Pancreas (tissue), 10 donors: ENCODE measurements around the gene CLIC1. TPM values are rescaled to one million over a fixed set of nuclear protein-coding genes. Genes with fewer than 3 reads are reported as not detected.
A peak's percentile ranks its signal among the peaks of the same experiment; 100 is the strongest.

Experiments
- ATAC-seq, 4 donors: fragments of 200-7000 bp; cut with Tn5 transposase; one replicate each; pipeline versions ENCODE4 v1.8.0 to v1.9.1; 2020; ENCODE audit warnings: mild to moderate bottlenecking in 4 of 4, moderate library complexity in 4 of 4
- DNase-seq, 6 donors: peaks; one replicate each; pipeline ENCODE4 v3.0.0-alpha.2; 2020
- FAIRE-seq: peaks from 2 replicates; lab custom pipeline; 2012; peaks lifted over from hg19 to GRCh38; lab: Jason Lieb, UNC
- H3K27ac ChIP-seq, 4 donors: fragments of 200-600 bp; sonication (generic); 1 replicate in 3 of 4; 2 replicates in 1 of 4; pipeline versions ENCODE4 v1.5.0 to v1.8.0; 2020
- H3K27me3 ChIP-seq, 4 donors: fragments of 200-600 bp; one replicate each; pipeline ENCODE4 v1.8.0; 2021
- H3K36me3 ChIP-seq, 3 donors: fragments of 200-600 bp; sonication (generic) in 1 of 3; one replicate each; pipeline versions ENCODE4 v1.5.0 to v1.8.0; 2020 to 2021
- H3K4me1 ChIP-seq, 3 donors: fragments of 200-600 bp; one replicate each; pipeline ENCODE4 v1.8.0; 2021
- H3K4me3 ChIP-seq, 4 donors: fragments of 200-600 bp; sonication (generic) in 2 of 4; one replicate each; pipeline versions ENCODE4 v1.5.0 to v1.8.0; 2020 to 2021
- H3K9me3 ChIP-seq, 4 donors: fragments of 200-600 bp; one replicate each; pipeline ENCODE4 v1.8.0; 2021
- WGBS, 2 donors: extraction: QIAGEN DNeasy Blood & Tissue Kit; methylation state at CpG; one replicate each; pipeline ENCODE4 v1.1.7; 2013; 5-methylcytosine and 5-hydroxymethylcytosine counted together
- intact Hi-C, 3 donors: fragments of 100-400 bp; cut with DNase I; formaldehyde crosslinking; loops; one replicate each; pipeline versions ENCODE4 v1.11.1 to v1.14.2; 2022
- polyA plus RNA-seq, 2 donors: library from polyadenylated mRNA; stranded (reverse); fragments of 200-250 nt; gene quantifications; one replicate each; pipeline ENCODE4 v1.2.3, GENCODE V29; 2013
- total RNA-seq, 6 donors: library from RNA; stranded (reverse); fragmentation: NEBNext Ultra II Directional in 4 of 6; extraction: Animal tissue kit (Norgen Biotek cat#: 25700) in 4 of 6; gene quantifications; one replicate each; pipeline versions ENCODE4 v1.2.1 to v1.2.4, GENCODE V29; 2021 to 2023
- TF ChIP-seq, protein P1 (sequence below), 4 donors: fragments of 200-600 bp; sonication (generic) in 3 of 4; IDR thresholded peaks; one replicate each; pipeline versions ENCODE4 v1.5.0 to v1.8.0; 2021; ENCODE audit warnings: antibody characterized with exemption in 4 of 4
- donor health status: healthy with polysubstance abuse.
- donor health status: DM: no; HTN: no; CAD: no; lungs with moderate emphysema.
- donor health status: DM: no; HTN: no; CAD: no.
- donor health status: control.
- donor health status: control.
- donor health status: Bipolar disorder and iron deficiency.
- donor health status: DM: yes; HTN: yes; CAD: no.
- donor health status: DM: no; HTN: no; CAD: no.
- donor health status: DM: no; HTN: no; CAD: no.
- donor health status: DM: yes; HTN: yes; CAD: no.

The CLIC1 gene
- total and polyA plus RNA-seq, 8 donors, result 61.0 to 154 (median 87.6) TPM

DNA sequence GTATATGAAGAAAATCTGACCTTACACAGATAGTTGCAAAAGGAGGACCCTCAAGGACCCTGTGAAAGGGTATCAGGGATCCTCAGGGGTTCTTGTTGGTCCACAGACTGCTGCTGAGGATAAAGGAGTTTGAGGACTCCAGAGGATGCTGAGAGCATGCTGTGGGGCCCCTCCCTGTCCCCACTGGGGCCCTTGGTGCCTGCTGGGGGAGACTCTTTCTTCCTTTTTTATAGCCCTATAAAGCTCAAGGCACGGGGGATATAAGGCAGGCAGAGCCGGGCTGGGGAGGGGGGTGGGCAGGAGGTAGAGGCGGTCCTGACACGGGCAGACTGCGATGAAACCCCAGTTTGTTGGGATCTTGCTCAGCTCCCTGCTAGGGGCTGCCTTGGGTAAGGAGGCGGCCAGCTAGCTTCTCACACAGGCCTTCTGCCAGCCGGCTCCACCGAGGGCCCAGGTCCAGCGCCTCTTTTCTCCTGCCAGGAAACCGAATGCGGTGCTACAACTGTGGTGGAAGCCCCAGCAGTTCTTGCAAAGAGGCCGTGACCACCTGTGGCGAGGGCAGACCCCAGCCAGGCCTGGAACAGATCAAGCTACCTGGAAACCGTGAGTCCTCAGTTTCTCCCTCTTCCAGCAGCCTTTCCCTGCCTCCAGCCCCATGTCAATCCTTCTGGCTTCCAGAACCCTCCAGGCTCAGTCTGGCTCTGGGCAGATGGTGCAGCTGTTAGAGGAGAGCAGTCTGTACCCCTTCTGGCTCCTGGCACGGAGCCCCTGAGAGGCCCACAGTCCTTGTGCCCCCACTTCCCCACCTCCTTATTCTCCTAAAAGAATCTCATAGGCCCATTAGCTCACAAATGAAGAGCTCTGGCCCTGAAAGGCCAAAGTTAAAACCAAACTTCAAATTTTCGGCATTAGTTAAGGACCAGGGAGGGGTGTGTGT lies 21.0 kb downstream of the CLIC1 start, which contains the start of gene LY6G6D:
Gene LY6G6D, plus strand, starts transcription at position 327 of the 937 bp plus-strand sequence. Its CDS starts 8 bp downstream, at position 335.
- FAIRE-seq, result no peak
- intact Hi-C loops, result no loop called here

DNA sequence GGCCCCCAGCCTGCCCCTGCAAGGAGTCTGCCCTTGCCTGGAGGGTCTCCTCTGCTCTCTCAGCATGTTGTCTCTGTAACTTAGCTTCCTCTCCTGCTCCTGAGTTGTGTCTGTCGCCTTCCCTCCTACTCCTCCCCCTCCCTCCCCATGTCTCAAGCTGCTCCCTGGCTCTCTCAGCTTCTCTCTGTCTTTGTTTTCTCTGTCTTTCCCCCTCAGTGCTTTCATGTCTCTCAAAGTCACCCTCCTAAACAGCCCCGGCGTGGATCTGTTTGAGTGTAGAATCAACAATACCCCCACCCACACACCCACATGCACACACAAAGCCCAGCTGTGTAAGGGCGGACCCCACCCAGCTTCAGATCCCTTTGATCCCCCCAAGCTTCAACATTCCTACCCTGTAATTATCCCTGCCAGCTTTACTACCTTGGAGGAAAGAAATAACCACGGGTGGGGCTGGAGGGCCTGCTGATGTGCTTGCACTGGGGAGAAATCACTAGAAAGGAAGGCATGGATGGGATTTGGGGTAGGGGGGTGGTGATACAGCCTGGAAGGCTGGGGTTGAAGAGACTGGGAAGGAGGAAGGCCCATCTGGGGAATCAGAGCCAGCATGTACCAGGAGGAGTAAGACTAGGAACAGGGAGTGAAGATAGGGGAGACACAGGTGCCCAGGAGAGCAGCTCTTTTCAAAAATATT lies 22.2 kb downstream of the CLIC1 start:
- FAIRE-seq (no peak), ATAC-seq (no peak), DNase-seq (no peak)
- H3K9me3 ChIP-seq, result no peaks in the 10 kb centered on the region
- H3K36me3 ChIP-seq, result no peaks in the 10 kb centered on the region
- H3K27ac ChIP-seq, result no peak overlapping the region
- TF ChIP-seq, protein P1, sequence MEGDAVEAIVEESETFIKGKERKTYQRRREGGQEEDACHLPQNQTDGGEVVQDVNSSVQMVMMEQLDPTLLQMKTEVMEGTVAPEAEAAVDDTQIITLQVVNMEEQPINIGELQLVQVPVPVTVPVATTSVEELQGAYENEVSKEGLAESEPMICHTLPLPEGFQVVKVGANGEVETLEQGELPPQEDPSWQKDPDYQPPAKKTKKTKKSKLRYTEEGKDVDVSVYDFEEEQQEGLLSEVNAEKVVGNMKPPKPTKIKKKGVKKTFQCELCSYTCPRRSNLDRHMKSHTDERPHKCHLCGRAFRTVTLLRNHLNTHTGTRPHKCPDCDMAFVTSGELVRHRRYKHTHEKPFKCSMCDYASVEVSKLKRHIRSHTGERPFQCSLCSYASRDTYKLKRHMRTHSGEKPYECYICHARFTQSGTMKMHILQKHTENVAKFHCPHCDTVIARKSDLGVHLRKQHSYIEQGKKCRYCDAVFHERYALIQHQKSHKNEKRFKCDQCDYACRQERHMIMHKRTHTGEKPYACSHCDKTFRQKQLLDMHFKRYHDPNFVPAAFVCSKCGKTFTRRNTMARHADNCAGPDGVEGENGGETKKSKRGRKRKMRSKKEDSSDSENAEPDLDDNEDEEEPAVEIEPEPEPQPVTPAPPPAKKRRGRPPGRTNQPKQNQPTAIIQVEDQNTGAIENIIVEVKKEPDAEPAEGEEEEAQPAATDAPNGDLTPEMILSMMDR (IDR thresholded peaks at IDR 0.05), result no peak
- H3K4me3 ChIP-seq, result no peak overlapping the region
- intact Hi-C loops, result no loop called here
- WGBS, 2 donors, result 40 to 50% methylated on average over 5 of the region's 5 CpGs
- no peaks in the 10 kb centered on the region for H3K27me3 ChIP-seq
- H3K4me1 ChIP-seq, result no peaks in the 10 kb centered on the region

More for the DNA sequence above, 21.0 kb downstream of the CLIC1 start, which contains the start of gene LY6G6D:
- no peaks in the 10 kb centered on the region for H3K27me3 ChIP-seq
- no peaks in the 10 kb centered on the region for H3K36me3 ChIP-seq
- TF ChIP-seq, protein P1 (IDR thresholded peaks at IDR 0.05), result no peak
- no peak within 1 kb of the TSS for H3K27ac ChIP-seq
- H3K9me3 ChIP-seq, result no peaks in the 10 kb centered on the region
- DNase-seq (no peak), ATAC-seq (no peak)
- WGBS, 2 donors, result 72 to 78% methylated on average over 16 of the region's 16 CpGs
- H3K4me1 ChIP-seq, result no peaks in the 10 kb centered on the region
- no peak within 1 kb of the TSS for H3K4me3 ChIP-seq

DNA sequence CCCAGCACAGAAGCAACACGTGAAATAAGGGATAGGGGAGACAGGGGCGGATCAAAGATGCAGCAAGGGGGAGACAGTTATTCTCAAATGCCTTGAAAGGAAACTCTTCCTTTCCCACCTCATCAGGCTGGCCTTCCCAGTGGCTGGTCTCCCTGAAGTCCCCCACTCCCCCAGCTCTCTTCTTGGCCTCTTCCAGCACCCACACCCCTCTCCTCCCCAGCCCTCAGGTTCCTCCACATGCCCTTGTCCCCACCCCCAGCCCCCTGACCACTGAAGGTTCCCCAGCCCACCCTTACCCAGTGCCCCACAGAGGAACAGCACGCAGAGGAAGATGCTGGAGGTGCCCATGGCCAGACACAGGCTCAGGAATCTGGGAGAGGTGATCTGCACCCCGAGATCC lies 22.9 kb downstream of the CLIC1 start:
- H3K27ac ChIP-seq, result no peak overlapping the region
- intact Hi-C loops, result no loop called here

DNA sequence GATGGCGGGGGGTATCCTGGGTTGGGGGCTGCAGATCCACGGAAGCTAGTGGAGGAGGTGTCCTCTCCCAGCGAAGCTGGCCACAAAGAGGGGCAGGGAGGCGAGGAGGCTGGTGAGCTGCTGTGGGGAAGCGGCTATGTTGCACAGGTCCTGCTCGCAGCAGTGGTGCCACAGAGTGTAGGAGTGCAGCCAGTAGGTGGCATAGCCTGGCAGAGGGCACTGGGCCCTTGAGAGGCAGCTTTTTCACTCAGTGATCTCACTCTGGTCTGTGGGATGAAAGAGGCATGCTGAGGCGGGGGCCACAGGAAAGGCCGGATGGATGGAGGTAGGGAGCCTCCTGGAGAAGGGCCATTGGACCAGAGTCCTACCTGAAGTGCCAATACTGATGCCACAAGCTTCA lies 24.0 kb downstream of the CLIC1 start:
- ATAC-seq (peak in 3 of 4 donors; percentile 45 to 72 (median 46)), FAIRE-seq (no peak), DNase-seq (no peak)
- Histone ChIP-seq H3K27me3 (no peaks in the 10 kb centered on the region), H3K36me3 (no peaks in the 10 kb centered on the region), H3K9me3 (no peaks in the 10 kb centered on the region), H3K4me3 (no peak overlapping the region), H3K27ac (no peak overlapping the region), H3K4me1 (no peaks in the 10 kb centered on the region)
- TF ChIP-seq, protein P1 (IDR thresholded peaks at IDR 0.05), result no peak
- WGBS, 2 donors, result 64 to 69% methylated on average over 8 of the region's 8 CpGs
- intact Hi-C loops, result no loop called here

More for the DNA sequence above, 22.9 kb downstream of the CLIC1 start:
- ATAC-seq (no peak), FAIRE-seq (no peak), DNase-seq (no peak)
- 72 to 75% methylated on average over 4 of the region's 4 CpGs for WGBS, 2 donors
- no peaks in the 10 kb centered on the region for H3K36me3 ChIP-seq
- no peaks in the 10 kb centered on the region for H3K4me1 ChIP-seq
- no peak overlapping the region for H3K4me3 ChIP-seq
- H3K9me3 ChIP-seq, result no peaks in the 10 kb centered on the region
- TF ChIP-seq, protein P1 (IDR thresholded peaks at IDR 0.05), result no peak
- H3K27me3 ChIP-seq, result no peaks in the 10 kb centered on the region
